ENCODE results near the gene TRAF3. TPM values are rescaled to one million over a fixed set of nuclear protein-coding genes. Genes with fewer than 3 reads are reported as not detected.
A peak's percentile ranks its signal among the peaks of the same experiment; 100 is the strongest.

The TRAF3 gene
- total RNA-seq, 1 donor from 2014 or later = 35.3 TPM

- DNase-seq (ENCODE audit: low read depth) = no peak
- H3K27me3 ChIP-seq (ENCODE audit: control insufficient read depth, insufficient read depth, low read length) = no peaks in the 10 kb centered on the region
- no peak overlapping the region for H3K4me3 ChIP-seq (ENCODE audit: low read depth, low read length)
- FAIRE-seq = no peak
- TF ChIP-seq, protein P1, sequence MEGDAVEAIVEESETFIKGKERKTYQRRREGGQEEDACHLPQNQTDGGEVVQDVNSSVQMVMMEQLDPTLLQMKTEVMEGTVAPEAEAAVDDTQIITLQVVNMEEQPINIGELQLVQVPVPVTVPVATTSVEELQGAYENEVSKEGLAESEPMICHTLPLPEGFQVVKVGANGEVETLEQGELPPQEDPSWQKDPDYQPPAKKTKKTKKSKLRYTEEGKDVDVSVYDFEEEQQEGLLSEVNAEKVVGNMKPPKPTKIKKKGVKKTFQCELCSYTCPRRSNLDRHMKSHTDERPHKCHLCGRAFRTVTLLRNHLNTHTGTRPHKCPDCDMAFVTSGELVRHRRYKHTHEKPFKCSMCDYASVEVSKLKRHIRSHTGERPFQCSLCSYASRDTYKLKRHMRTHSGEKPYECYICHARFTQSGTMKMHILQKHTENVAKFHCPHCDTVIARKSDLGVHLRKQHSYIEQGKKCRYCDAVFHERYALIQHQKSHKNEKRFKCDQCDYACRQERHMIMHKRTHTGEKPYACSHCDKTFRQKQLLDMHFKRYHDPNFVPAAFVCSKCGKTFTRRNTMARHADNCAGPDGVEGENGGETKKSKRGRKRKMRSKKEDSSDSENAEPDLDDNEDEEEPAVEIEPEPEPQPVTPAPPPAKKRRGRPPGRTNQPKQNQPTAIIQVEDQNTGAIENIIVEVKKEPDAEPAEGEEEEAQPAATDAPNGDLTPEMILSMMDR (IDR thresholded peaks at IDR 0.05; ENCODE audit: insufficient read depth, low read length, severe bottlenecking) = no peak
- H3K36me3 ChIP-seq (ENCODE audit: control insufficient read depth, insufficient read depth, low read length) = peaks cover 61% of the 10 kb centered on the region
Observed at GRCh38 chr14:102951034-102951433, 173.8 kb downstream of the TRAF3 start.

GRCh38 chr14:102951799-102952198 is 174.6 kb downstream of the TRAF3 start:
- TF ChIP-seq, protein P1 (IDR thresholded peaks at IDR 0.05; ENCODE audit: insufficient read depth, low read length, severe bottlenecking) = no peak
- H3K27me3 ChIP-seq (ENCODE audit: control insufficient read depth, insufficient read depth, low read length) = no peaks in the 10 kb centered on the region
- no peak for FAIRE-seq
- DNase-seq (ENCODE audit: low read depth) = no peak
- peaks cover 55% of the 10 kb centered on the region for H3K36me3 ChIP-seq (ENCODE audit: control insufficient read depth, insufficient read depth, low read length)
- H3K4me3 ChIP-seq (ENCODE audit: low read depth, low read length) = no peak overlapping the region

DNA sequence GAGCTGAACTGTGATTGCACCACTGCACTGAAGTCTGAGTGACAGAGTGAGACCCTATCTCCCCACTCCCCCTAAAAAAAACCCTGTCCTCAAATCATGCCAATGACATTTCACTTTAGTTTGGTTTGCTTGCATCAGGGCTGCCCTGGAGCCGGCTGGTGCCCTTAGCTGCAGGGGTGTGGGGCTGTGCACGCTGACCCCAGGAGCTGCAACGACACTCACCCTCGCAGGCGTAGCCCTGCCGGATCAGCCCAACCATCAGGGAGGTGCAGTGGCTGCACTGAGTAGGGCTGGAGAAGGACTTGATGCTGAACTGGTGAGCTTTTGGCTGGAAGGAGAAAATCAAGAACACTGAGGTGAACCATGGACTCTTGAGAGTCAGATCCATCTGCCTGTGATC is 175.0 kb downstream of the TRAF3 start:
- Histone ChIP-seq H3K27me3 (ENCODE audit: control insufficient read depth, insufficient read depth, low read length) (no peaks in the 10 kb centered on the region), H3K4me3 (ENCODE audit: low read depth, low read length) (no peak overlapping the region), H3K36me3 (ENCODE audit: control insufficient read depth, insufficient read depth, low read length) (peaks cover 54% of the 10 kb centered on the region)
- FAIRE-seq (peak; percentile 68), DNase-seq (ENCODE audit: low read depth) (no peak)
- TF ChIP-seq, protein P1 (IDR thresholded peaks at IDR 0.05; ENCODE audit: insufficient read depth, low read length, severe bottlenecking) = no peak

GRCh38 chr14:102953100-102953499 is 175.9 kb downstream of the TRAF3 start:
- H3K4me3 ChIP-seq (ENCODE audit: low read depth, low read length) = no peak overlapping the region
- FAIRE-seq (no peak), DNase-seq (ENCODE audit: low read depth) (no peak)
- H3K36me3 ChIP-seq (ENCODE audit: control insufficient read depth, insufficient read depth, low read length) = peaks cover 54% of the 10 kb centered on the region
- no peaks in the 10 kb centered on the region for H3K27me3 ChIP-seq (ENCODE audit: control insufficient read depth, insufficient read depth, low read length)
- TF ChIP-seq, protein P1 (IDR thresholded peaks at IDR 0.05; ENCODE audit: insufficient read depth, low read length, severe bottlenecking) = no peak

- Histone ChIP-seq H3K27me3 (ENCODE audit: control insufficient read depth, insufficient read depth, low read length) (no peaks in the 10 kb centered on the region), H3K4me3 (ENCODE audit: low read depth, low read length) (no peak overlapping the region), H3K36me3 (ENCODE audit: control insufficient read depth, insufficient read depth, low read length) (peaks cover 50% of the 10 kb centered on the region)
- no peak for FAIRE-seq
- TF ChIP-seq, protein P1 (IDR thresholded peaks at IDR 0.05; ENCODE audit: insufficient read depth, low read length, severe bottlenecking) = no peak
- no peak for DNase-seq (ENCODE audit: low read depth)
Observed at GRCh38 chr14:102954081-102954789, 177.0 kb downstream of the TRAF3 start.
